Activated CD4-positive, alpha-beta T cell treated with anti-CD3 and anti-CD28 coated beads, Interleukin-2, amount 50 U/mL, for 16 hours (primary cell): ENCODE measurements around the gene TCTN2.

Source experiments
- DNase-seq: peaks from one replicate; pipeline ENCODE4 v3.0.0-alpha.2; 2020

Gene TCTN2

DNA sequence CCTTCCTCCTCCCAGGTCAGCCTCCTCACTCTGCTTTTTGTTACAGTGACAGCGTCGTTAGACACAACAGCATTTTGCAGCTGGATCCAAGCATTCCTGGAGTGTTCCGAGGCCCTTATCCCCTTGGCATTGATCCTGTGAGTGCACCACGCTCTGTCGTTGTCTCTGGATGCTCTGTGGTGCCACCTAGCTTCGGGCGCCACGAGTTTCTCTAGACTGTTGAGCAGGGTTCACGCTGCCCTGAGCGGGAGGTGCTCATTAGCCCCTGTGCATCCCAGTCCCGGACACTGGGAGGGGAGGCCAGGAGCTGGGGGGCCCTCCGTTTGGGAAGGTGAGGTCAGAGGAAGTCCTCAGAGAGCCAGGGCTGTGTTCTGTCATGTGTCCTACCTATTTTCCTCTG is 73.9 kb downstream of the TCTN2 start:
- no peak for DNase-seq

DNA sequence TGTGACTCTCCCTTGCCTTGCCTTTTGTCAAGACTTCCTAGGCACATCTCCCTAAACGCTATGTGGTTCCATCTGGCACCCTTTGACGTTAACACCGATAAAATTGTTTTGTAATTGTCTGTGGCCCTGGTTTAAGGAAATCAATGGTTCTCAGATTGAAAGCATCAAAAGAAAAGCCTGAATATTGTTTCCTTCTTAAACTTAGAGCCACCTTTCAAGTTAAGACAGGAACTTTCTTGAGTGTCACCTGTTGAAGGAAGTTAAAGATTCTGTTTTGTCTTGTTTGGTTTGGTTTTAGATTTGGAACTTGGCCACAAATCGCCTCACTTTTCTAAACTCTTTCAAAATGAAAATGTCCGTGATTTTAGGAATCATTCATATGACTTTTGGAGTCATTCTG is 76.4 kb downstream of the TCTN2 start:
- no peak for DNase-seq

DNA sequence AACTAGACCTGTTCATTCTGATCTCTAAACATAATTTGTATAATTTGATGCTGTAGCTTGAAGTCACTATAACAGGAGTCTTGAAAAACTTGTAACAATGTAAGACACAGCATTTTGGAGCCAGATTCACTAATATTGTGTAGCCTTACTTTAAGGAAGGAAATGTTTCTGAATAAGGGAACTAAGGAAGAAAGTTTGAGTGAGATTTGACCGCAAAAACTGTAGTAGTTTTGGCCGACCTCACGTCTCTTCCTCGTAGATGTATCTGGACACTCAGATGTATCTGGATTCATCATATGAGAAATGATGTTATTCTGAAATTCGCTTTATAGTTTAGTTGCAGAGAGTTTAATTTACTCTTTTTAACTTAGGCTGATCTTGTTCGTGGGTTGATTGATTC is 77.2 kb downstream of the TCTN2 start:
- no peak for DNase-seq

DNA sequence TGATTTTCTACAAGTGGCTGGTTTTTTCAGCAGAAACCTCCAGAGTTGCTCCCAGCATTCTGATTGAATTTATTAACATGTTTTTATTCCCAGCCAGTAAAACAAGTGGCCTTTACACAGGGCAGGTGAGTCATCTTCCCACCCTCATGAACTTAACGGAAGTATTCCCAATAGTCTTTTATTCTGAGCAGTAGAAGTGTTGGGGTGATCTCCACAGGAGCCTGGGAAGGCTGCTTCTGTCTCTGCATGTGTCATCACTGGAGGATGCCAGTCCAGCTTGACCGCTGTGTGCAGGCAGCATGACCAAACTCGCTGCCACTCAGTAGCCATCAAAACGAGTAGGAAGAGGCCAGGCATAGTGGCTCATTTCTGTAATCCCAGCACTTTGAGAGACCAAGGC is 77.7 kb downstream of the TCTN2 start:
- no peak for DNase-seq

DNA sequence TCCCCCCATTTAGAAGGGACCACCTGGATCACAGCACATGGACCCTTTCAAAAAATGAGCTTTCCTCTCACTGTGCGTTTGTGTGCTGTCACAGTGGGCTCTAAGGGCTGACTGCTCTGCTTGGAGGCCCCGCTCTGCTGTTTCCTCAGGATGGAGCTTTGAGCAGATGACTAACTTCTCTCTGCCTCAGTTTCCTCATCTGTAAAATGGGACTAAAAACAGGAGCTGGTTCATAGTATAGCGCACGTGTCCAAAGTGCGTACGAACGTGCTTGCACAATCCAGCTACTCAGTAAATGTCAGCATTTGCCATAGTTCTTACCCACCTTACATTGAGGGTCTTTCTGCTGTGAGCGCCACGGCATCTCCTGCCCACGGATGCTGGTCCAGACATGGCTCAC is 78.4 kb downstream of the TCTN2 start:
- no peak for DNase-seq

DNA sequence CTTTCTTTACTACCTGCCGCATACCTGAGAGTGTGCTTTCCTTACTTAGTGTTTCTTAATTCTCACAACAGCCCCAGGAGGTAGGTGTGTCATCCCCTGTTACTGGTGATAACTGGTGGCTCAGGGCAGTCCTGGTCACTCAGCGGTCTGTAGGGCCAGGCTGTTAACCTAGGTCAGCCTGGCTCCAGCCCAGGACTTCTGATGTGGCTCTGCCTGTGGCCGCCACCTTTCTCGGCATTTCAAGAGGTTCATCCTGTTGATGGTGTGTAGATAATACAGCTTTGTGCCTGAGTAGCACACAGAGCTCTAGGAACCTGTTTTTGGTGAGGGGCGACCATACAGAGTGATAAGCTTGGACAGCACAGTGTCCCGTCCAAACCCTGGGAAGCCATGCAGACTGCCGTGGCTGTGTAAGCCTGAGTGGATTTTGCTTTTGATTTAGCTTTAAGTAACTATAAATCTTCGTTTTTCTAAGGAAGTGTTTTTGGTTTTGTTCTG is 79.3 kb downstream of the TCTN2 start:
- no peak for DNase-seq

DNA sequence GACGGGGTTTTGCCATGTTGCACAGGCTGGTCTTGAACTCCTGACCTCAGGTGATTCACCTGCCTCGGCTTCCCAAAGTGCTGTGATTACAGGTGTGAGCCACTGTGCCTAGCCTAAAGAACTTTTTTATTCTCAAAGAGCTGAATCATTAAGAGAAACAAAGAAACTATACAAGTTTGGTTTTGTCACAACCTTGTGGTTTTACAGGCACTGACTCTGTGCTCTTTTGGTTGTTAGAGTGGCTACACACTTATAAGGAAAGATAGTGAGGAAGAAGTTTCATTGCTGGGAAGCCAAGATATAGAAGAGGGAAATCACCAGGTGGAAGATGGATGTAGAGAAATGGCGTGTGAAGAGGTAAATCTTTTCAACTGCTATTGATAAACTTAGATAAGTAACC is 81.1 kb downstream of the TCTN2 start:
- no peak for DNase-seq

DNA sequence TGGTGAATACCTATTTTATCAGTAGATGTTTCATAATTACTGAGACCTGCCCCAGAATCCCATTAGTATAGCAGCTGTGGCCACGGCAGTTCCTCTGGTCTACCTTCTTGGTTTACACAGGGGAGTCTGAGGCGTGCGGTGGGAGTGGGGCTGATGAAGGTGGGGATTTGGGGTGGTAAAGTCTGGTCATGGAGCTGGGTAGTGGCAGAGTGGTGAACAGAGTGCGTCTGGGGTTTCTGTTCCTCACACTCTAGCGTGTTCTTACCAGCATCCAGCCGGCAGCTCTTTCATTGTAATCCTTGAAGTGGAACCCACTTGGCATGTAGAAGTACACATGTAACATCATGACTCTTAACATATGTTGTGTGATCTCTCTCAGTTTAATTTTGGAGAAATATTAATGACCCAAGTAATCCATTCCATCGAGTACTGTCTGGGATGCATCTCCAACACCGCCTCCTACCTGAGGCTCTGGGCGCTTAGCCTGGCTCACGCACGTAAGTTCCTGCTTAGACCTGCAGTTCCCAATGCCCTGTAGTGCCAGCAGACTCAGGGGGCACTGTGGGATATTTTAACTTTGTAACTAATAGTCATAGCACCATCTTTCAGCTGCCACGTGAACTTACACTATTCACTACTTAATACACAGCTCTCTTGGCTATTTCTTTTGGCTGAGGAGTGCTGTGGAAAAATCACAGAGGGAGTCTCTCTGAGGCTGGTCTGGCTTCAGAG is 83.3 kb downstream of the TCTN2 start:
- DNase-seq = no peak

DNA sequence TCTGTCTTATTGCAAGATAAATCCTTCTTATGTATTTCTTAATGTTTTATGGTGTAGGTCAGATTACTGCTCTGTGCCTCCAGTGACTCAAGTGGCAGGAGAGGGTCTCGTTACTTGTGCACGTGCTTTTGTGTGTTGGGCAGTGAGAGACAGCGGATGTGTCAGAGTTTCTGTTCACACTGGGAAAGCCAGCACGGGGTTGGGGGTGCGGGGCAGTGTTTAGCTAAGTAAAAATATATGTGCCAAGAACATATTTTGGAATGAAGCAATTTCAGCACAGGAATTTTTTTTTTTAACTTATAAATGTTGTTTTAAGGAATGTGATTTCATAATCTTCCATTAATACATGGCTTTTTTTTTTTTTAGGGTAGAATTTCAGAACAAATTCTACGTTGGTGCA is 86.6 kb downstream of the TCTN2 start:
- DNase-seq = no peak
